Cardiac fibroblast (primary cell): ENCODE results near the gene SCGB1C1.
"Not testable (repeated sequence)": the region's sequence is repeated elsewhere in the genome, so short reads cannot be mapped to it uniquely, and the experiment has no call there.

Experiments
- DNase-seq, 2 donors: peaks; one replicate each; pipeline versions ENCODE4 v3.0.0 to v3.0.0-alpha.2; 2010; ENCODE audit warnings: low read depth in 2 of 2
- H3K4me3 ChIP-seq, 2 donors: replicated peaks in 1 of 2; 1 replicate in 1 of 2; 2 replicates in 1 of 2; pipeline ENCODE4 v1.5.1; 2011; ENCODE audit warnings: low read depth in 2 of 2, low read length in 2 of 2, mild to moderate bottlenecking in 2 of 2, moderate library complexity in 1 of 2
- CTCF ChIP-seq: IDR thresholded peaks from one replicate; pipeline ENCODE4 v1.5.1; 2011; ENCODE audit warnings: low read depth, mild to moderate bottlenecking, low read length, inconsistent platforms

SCGB1C1 gene

GRCh38 chr11:192674-193128, at the start of gene SCGB1C1:
TSS of gene SCGB1C1 (plus strand) at chr11:193078. CDS start at chr11:193100, 22 bp downstream.
- DNase-seq, H3K4me3 ChIP-seq: not testable (repeated sequence)

DNA sequence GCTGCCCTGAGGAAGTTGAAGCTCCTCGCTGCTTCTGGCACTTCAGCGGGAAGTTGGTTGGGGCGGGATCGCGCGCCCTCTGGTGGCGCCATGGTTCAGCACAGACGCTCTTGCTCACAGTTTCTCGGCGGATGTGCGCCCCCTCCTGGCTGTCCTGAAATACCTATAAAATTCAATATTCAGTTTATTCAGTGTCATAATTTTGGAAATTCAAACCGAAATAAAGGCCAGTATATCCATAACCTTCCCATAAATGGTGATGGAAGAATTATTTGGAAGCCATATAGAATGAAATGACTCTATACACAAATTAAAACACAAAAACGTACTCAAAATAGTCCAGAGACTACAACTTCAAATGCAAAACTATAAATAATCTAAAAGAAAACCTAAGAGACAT, 12.6 kb upstream of the SCGB1C1 start:
- DNase-seq, H3K4me3 ChIP-seq: not testable (repeated sequence)

- H3K4me3 ChIP-seq, DNase-seq: not testable (repeated sequence)
Measured at GRCh38 chr11:189200-189783, 3.6 kb upstream of the SCGB1C1 start.

DNA sequence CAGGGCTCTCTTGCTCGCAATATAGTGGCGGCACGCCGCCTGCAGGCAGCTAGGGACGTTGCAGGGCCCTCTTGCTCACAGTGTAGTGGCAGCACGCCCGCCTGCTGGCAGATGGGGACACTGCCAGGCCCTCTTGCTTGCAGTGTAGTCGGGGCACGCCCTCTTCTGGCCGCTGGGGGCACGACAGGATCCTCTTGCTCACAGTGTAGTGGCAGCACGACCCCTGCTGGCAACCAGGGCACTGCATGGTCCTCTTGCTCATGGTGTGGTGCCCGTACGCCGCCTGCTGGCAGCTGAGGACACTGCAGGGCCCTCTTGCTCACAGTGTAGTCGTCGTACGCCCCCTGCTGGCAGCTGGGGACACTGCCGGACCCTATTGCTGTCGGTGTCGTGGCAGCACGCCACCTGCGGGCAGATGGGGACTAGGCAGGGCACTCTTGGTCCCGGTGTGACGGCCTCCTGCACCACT, 3.0 kb upstream of the SCGB1C1 start:
- DNase-seq, H3K4me3 ChIP-seq: not testable (repeated sequence)

DNA sequence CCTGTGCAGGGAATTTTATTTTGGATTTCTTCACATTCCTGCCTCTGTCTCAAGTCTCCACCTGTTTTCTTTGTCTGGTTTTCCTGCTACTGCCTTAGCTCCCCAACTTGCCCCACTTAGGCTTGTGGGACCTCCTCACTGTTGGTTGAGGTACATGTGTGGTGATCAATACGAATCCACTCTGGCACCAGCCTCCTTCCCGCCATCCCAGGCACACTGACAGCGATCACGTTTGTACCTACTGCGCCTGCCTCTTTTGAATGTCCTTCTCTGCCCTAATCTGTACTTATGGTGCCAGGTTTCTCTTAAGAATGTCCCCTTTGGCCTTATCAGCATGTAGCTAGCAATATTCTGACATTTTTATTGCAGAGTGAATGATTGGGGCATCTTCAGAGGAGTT, 2.3 kb upstream of the SCGB1C1 start:
- DNase-seq, H3K4me3 ChIP-seq: not testable (repeated sequence)

DNA sequence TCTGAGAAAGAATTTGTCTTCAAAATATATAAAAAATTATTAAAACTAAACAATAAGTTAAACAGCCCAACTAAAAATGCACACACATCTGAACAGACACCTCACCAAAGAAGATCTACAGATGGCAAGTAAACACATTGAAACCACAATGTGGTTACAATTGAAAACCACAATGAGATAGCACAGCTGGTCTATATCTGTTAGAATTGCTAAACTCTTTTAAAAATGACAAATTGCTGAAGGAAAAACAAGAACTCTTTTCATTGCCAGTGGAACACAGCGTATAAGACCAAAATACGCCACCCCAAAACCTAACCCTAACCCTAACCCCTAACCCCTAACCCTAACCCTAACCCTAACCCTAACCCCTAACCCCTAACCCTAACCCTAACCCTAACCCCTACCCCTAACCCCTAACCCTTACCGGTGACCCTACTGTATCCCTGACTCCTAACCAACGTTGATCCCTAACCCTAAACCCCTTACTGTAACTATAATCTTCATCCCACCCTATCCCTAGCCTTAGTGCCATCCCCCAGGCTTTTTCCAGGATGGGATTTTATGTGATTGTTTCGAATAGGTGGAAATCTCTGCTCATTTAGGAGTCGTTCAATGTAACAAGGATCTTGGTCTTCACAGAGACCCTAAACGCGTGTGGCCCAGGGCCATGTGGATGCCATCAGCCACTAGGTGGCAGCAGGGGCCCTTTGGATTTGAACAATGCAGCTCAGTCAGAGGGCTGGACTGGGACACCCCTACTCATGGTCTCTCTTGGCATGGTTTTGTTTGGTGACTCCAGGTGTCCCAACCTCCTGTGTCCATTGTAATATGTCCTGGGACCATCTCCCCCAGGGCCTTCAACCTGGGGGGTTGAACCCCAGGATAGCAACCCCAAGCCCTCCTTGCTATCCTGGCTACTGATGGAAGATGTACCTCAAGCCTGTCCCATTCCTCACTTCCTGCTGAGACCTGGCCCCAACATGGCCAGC, 1.1 kb upstream of the SCGB1C1 start:
- TF ChIP-seq CTCF = peak; percentile 21
- DNase-seq, H3K4me3 ChIP-seq: not testable (repeated sequence)

DNA sequence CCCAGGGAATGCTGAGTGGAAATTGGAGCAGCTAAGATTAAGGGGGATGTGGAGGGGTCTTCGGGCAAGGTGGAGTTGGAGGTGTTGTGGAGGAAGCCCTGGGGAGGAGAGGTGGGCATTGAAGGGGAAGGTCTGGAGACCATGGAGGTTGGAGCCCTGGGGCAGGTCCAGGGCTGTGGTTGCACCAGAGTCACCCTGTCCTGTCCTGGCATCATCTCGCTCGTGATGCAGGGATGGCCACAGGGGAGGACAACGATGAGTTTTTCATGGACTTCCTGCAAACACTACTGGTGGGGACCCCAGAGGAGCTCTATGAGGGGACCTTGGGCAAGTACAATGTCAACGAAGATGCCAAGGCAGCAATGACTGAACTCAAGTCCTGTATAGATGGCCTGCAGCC, 603 bp downstream of the SCGB1C1 start:
- H3K4me3 ChIP-seq, DNase-seq: not testable (repeated sequence)

DNA sequence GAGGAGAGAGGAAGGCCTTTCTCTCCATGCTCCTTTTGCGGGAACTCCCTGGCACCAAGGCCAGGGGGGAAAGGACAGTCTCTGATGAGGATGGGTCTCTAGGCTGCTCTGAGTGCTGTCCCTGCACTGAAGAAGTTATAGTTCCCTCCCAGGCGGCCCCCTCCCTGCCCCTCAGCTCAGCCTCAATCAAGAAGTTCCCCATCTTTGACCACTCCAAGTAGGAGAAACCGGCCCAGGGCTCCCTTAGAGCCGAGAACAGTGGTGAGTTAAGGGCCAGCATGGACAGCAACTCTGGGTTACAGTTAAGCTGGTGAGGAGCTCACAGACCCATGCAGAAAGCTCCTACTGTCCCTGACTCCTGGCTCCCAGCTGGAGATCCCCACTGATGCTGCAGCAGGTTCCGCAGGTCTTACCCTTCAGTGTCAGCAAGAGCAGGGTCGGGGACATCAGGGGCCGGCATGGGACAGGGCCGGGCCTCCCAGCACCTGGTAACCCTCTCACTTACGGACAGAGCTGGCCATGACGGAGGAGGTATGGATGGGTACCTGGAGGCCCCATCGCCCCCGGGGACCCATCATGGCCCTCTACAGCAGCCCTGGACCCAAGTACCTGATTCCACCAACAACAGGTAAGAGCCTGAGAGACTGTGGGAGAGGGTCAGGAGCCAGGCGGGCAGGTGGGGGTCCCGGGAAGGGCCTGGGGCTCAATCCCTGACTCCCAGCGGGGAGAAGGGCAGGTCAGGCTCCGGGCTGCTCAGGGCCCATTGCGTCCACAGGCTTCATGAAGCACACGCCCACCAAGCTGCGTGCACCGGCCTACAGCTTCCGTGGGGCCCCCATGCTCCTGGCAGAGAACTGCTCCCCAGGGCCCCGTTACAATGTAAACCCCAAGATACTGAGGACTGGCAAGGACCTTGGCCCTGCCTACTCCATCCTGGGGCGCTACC, 4.2 kb downstream of the SCGB1C1 start:
- no peak for TF ChIP-seq CTCF
- H3K4me3 ChIP-seq = no peak overlapping the region
- DNase-seq = no peak

DNA sequence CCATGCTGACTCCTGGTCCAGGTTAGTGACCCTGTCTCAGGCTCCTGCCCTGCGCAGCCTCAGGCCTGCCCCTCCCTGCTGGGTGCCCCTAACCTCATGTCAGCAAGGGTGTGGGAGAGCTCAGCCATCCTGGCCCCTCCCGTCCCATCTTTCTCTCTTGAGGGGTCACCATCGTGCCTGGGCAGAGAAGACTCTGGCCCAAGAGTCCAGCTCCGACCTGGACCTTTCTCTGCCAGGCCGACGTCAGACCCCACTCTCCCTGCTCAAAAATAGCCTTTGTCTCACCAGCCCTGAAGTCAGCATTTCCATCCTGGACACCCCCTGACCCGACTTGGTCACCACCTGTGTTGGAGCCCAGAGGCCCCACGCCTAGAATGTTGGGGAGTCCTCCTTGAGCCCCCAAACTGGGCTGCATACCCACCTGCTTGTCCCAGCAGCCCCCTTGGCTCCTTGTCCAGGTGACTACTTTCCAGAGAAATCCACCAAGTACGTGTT, 4.9 kb downstream of the SCGB1C1 start:
- no peak for DNase-seq
- TF ChIP-seq CTCF = no peak
- H3K4me3 ChIP-seq = no peak overlapping the region
